Spleen (tissue), 7 donors: ENCODE measurements around the gene MIB2.

Experiments
- CTCF ChIP-seq, 11 experiments: fragments of 200-600 bp in 7 of 11; fragments of 450-650 bp in 4 of 11; sonication (generic) in 4 of 11; IDR thresholded peaks in 8 of 11; conservative IDR thresholded peaks in 3 of 11; 1 replicate in 7 of 11; 2 replicates in 4 of 11; pipeline versions ENCODE4 v1.4.0 to v1.8.0; 2016 to 2021; ENCODE audit warnings: antibody characterized with exemption in 11 of 11, inconsistent platforms in 4 of 11, mild to moderate bottlenecking in 1 of 11
- POLR2A ChIP-seq, 3 donors: fragments of 450-650 bp; IDR thresholded peaks; one replicate each; pipeline ENCODE4 v1.5.1; 2017; ENCODE audit warnings: antibody characterized with exemption in 3 of 3, mild to moderate bottlenecking in 1 of 3
- POLR2AphosphoS5 ChIP-seq, 3 donors: sonication (generic); formaldehyde crosslinking; IDR thresholded peaks; one replicate each; pipeline ENCODE4 v1.5.1; 2017; ENCODE audit warnings: antibody characterized with exemption in 3 of 3
- donor health status: DM: no; HTN: no; CAD: no; lungs with moderate emphysema.
- donor health status: DM: no; HTN: no; CAD: no.
- donor health status: DM: no; HTN: no; CAD: no.

- no peak for TF ChIP-seq POLR2AphosphoS5 (IDR thresholded peaks at IDR 0.05)
- no peak for TF ChIP-seq CTCF (IDR thresholded peaks at IDR 0.05 in 8 of 11, conservative IDR thresholded peaks at IDR 0.05 in 3 of 11)
- no peak for TF ChIP-seq POLR2A (IDR thresholded peaks at IDR 0.05)
These were observed 31.8 kb upstream of the MIB2 start for GRCh38 chr1:1583347-1584010.
